Stimulated activated CD4-positive, alpha-beta T cell treated with anti-CD3 and anti-CD28 coated beads, Interleukin-15, amount 100 ng/mL, for 24 hours (primary cell): ENCODE results near the gene OCIAD2.
"Not testable (repeated sequence)": the region's sequence is repeated elsewhere in the genome, so short reads cannot be mapped to it uniquely, and the experiment has no call there.

Experiments
- DNase-seq: peaks from one replicate; pipeline ENCODE4 v3.0.0-alpha.2; 2020

OCIAD2 gene

GRCh38 chr4:48905363-48906015, 1.1 kb downstream of the OCIAD2 start:
- DNase-seq: no peak

- DNase-seq: no peak
Measured at GRCh38 chr4:48904541-48905142, 1.9 kb downstream of the OCIAD2 start.

- DNase-seq: no peak
Measured at GRCh38 chr4:48904101-48904500, 2.5 kb downstream of the OCIAD2 start.

- no peak for DNase-seq
Measured at GRCh38 chr4:48902266-48902665, 4.3 kb downstream of the OCIAD2 start.

GRCh38 chr4:48901196-48901595, 5.4 kb downstream of the OCIAD2 start:
- no peak for DNase-seq

GRCh38 chr4:48899950-48900349, 6.6 kb downstream of the OCIAD2 start:
- DNase-seq: no peak

- DNase-seq: no peak
Measured at GRCh38 chr4:48899432-48899749, 7.2 kb downstream of the OCIAD2 start.

GRCh38 chr4:48898733-48899431, 7.7 kb downstream of the OCIAD2 start:
- no peak for DNase-seq

- DNase-seq: no peak
Measured at GRCh38 chr4:48896845-48897244, 9.7 kb downstream of the OCIAD2 start.

- DNase-seq: no peak
Measured at GRCh38 chr4:48891028-48891619, 15.4 kb downstream of the OCIAD2 start.

GRCh38 chr4:48889750-48890149, 16.8 kb downstream of the OCIAD2 start:
- not testable (repeated sequence) for DNase-seq

- not testable (repeated sequence) for DNase-seq
Measured at GRCh38 chr4:48881646-48882045, 24.9 kb downstream of the OCIAD2 start.

- no peak for DNase-seq
Measured at GRCh38 chr4:48879561-48880442, 26.8 kb downstream of the OCIAD2 start.

- no peak for DNase-seq
Measured at GRCh38 chr4:48877827-48878535, 28.6 kb downstream of the OCIAD2 start.

- DNase-seq: not testable (repeated sequence)
Measured at GRCh38 chr4:48864696-48865095, 41.9 kb downstream of the OCIAD2 start.

GRCh38 chr4:48863728-48864127, 42.8 kb downstream of the OCIAD2 start:
- DNase-seq: no peak

GRCh38 chr4:48862661-48863060, 43.9 kb downstream of the OCIAD2 start:
- no peak for DNase-seq

GRCh38 chr4:48862038-48862437, 44.5 kb downstream of the OCIAD2 start:
- no peak for DNase-seq

GRCh38 chr4:48858130-48858529, 48.4 kb downstream of the OCIAD2 start:
- no peak for DNase-seq

- DNase-seq: no peak
Measured at GRCh38 chr4:48854982-48855381, 51.6 kb downstream of the OCIAD2 start.

GRCh38 chr4:48854395-48854683, 52.2 kb downstream of the OCIAD2 start:
- DNase-seq: no peak

GRCh38 chr4:48853604-48854394, 52.8 kb downstream of the OCIAD2 start:
- DNase-seq: no peak
